ENCODE results near the gene LCN15. TPM values are rescaled to one million over a fixed set of nuclear protein-coding genes. Genes with fewer than 3 reads are reported as not detected.
A peak's percentile ranks its signal among the peaks of the same experiment; 100 is the strongest.

The LCN15 gene
- total and polyA plus RNA-seq, 8 donors = 0.06 to 0.18 (median 0.07) TPM; not detected in 3

GRCh38 chr9:136793086-136793946 lies 29.0 kb upstream of the LCN15 start:
- TF ChIP-seq CTCF (IDR thresholded peaks at IDR 0.05) = no peak
- no peak for ATAC-seq
- H3K4me3 ChIP-seq = no peak overlapping the region
- peaks cover 0 to 28% of the 10 kb centered on the region in 2 donors for H3K27me3 ChIP-seq
- no peak overlapping the region for H3K27ac ChIP-seq
- intact Hi-C loops (cut with DNase I) = no loop called here
- H3K36me3 ChIP-seq = peaks cover 0 to 19% of the 10 kb centered on the region in 2 donors
- H3K9me3 ChIP-seq = no peaks in the 10 kb centered on the region
- peaks cover 8 to 45% of the 10 kb centered on the region in 2 donors for H3K4me1 ChIP-seq
- DNase-seq = peak in 1 of 4 donors; percentile 54

GRCh38 chr9:136792321-136793085 lies 28.2 kb upstream of the LCN15 start:
- peaks cover 0 to 19% of the 10 kb centered on the region in 2 donors for H3K36me3 ChIP-seq
- DNase-seq (peak in 1 of 4 donors; percentile 67), ATAC-seq (no peak)
- TF ChIP-seq CTCF (IDR thresholded peaks at IDR 0.05) = no peak
- H3K4me1 ChIP-seq = peaks cover 8 to 52% of the 10 kb centered on the region in 2 donors
- peak overlapping the region in 1 of 2 donors; percentile 74 for H3K4me3 ChIP-seq
- intact Hi-C loops (cut with DNase I) = no loop called here
- peak overlapping the region in 1 of 2 donors; percentile 95 for H3K27ac ChIP-seq
- H3K27me3 ChIP-seq = peaks cover 0 to 20% of the 10 kb centered on the region in 2 donors
- H3K9me3 ChIP-seq = no peaks in the 10 kb centered on the region

GRCh38 chr9:136791516-136792276 lies 27.4 kb upstream of the LCN15 start:
- intact Hi-C loops (cut with DNase I) = no loop called here
- TF ChIP-seq CTCF (IDR thresholded peaks at IDR 0.05) = peak; percentile 90
- Histone ChIP-seq H3K27me3 (peaks cover 0 to 12% of the 10 kb centered on the region in 2 donors), H3K4me1 (peaks cover 8 to 53% of the 10 kb centered on the region in 2 donors), H3K9me3 (no peaks in the 10 kb centered on the region), H3K27ac (peak overlapping the region; percentile 94 to 95), H3K36me3 (peaks cover 0 to 19% of the 10 kb centered on the region in 2 donors), H3K4me3 (peak overlapping the region; percentile 74 to 75)
- DNase-seq (peak in 3 of 4 donors; percentile 73 to 90 (median 77)), ATAC-seq (peak; percentile 59)

- Histone ChIP-seq H3K4me1 (peaks cover 8 to 47% of the 10 kb centered on the region in 2 donors), H3K4me3 (peak within 1 kb of the TSS; percentile 74 to 75), H3K27me3 (peaks cover 0 to 4% of the 10 kb centered on the region in 2 donors), H3K36me3 (peaks cover 0 to 19% of the 10 kb centered on the region in 2 donors), H3K9me3 (no peaks in the 10 kb centered on the region), H3K27ac (peak within 1 kb of the TSS; percentile 94 to 95)
- ATAC-seq = peak; percentile 93
- DNase-seq = peak; percentile 99 to 100 (median 100)
- no peak for TF ChIP-seq CTCF (IDR thresholded peaks at IDR 0.05)
- intact Hi-C loops (cut with DNase I) = no loop called here
Measured at GRCh38 chr9:136790640-136791515, 26.6 kb upstream of the LCN15 start, which contains the start of gene TMEM141. Gene TMEM141 (plus strand): TSS chr9:136791344. CDS start chr9:136791371, 27 bp downstream.

Measured in left lung (tissue), 10 donors.